NK-92 (cell line): ENCODE measurements around the gene LILRB4.
"Not testable (repeated sequence)": the region's sequence is repeated elsewhere in the genome, so short reads cannot be mapped to it uniquely, and the experiment has no call there.

ENCODE experiments used
- DNase-seq: peaks from one replicate; lab custom pipeline; 2025; ENCODE audit not compliant: unreplicated experiment; lab: John Stamatoyannopoulos, UW

LILRB4 gene

GRCh38 chr19:54691582-54692297, 29.0 kb downstream of the LILRB4 start:
- DNase-seq: no peak

GRCh38 chr19:54692298-54692615, 29.5 kb downstream of the LILRB4 start:
- no peak for DNase-seq

GRCh38 chr19:54694648-54695047, 31.9 kb downstream of the LILRB4 start:
- DNase-seq: no peak

GRCh38 chr19:54696117-54696548, 33.3 kb downstream of the LILRB4 start:
- DNase-seq: no peak

- no peak for DNase-seq
Measured at GRCh38 chr19:54696766-54697165, 34.0 kb downstream of the LILRB4 start.

GRCh38 chr19:54697716-54698115, 34.9 kb downstream of the LILRB4 start:
- not testable (repeated sequence) for DNase-seq

GRCh38 chr19:54704928-54705327, 42.1 kb downstream of the LILRB4 start:
- no peak for DNase-seq

GRCh38 chr19:54707962-54708361, 45.2 kb downstream of the LILRB4 start:
- no peak for DNase-seq

- no peak for DNase-seq
Measured at GRCh38 chr19:54708781-54709180, 46.0 kb downstream of the LILRB4 start.

GRCh38 chr19:54709212-54709948, 46.6 kb downstream of the LILRB4 start:
- no peak for DNase-seq

- DNase-seq: not testable (repeated sequence)
Measured at GRCh38 chr19:54709956-54710355, 47.2 kb downstream of the LILRB4 start.
